Measurements from ENCODE around the gene PAPSS1. TPM values are rescaled to one million over a fixed set of nuclear protein-coding genes. Genes with fewer than 3 reads are reported as not detected.

PAPSS1 gene
- total RNA-seq, 2 donors from 2014 or later, result 128 to 164 TPM

DNA sequence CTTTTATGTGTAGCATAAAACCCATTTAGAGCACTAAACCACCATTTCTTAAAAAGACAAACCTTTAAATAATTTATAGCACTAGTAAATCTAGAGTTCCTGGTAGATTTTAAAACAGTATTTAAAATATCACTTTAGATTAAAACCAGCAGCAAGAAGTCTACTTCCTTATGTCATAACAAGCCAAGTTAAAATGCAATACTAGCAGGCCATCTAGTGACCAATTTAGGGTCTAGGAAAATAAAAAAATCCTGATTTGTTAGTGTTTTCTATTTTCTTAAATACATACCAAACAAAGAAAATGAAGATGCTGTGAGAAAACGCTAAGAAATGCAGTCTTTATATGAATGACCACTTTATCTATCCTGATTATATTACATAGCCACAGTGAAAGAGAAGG, 53.9 kb downstream of the PAPSS1 start:
- H3K4me3 Mint-ChIP-seq, result no peak overlapping the region
- no peaks in the 10 kb centered on the region for H3K9me3 Mint-ChIP-seq
- peak; percentile 63 for TF ChIP-seq CTCF (conservative IDR thresholded peaks at IDR 0.05)
- no peak overlapping the region for H3K9ac ChIP-seq (ENCODE audit: extremely low read depth, low read length, poor library complexity, severe bottlenecking)
- H3K4me1 ChIP-seq (ENCODE audit: control insufficient read depth, insufficient read depth, low read length), result no peaks in the 10 kb centered on the region
- DNase-seq, result no peak
- H3K27me3 Mint-ChIP-seq (ENCODE audit: insufficient read depth), result no peaks in the 10 kb centered on the region
- peaks cover 35% of the 10 kb centered on the region for H3K36me3 ChIP-seq (ENCODE audit: control insufficient read depth, insufficient read depth, low read length)
- H3K27ac Mint-ChIP-seq, result no peak overlapping the region
- H3K27me3 ChIP-seq (ENCODE audit: control insufficient read depth, insufficient read depth, low read length, poor library complexity, severe bottlenecking), result no peaks in the 10 kb centered on the region
- H3K9me3 ChIP-seq (ENCODE audit: control insufficient read depth, low read length), result peaks cover 7% of the 10 kb centered on the region
- H3K36me3 Mint-ChIP-seq (ENCODE audit: low read depth), result peaks cover 26% of the 10 kb centered on the region
- WGBS, 2 experiments (ENCODE audit: insufficient coverage in 1 of 2, insufficient read length in 1 of 2), result 71 to 83% methylated on average over 1 of the region's 1 CpG
- no peak overlapping the region for H3K4me3 ChIP-seq (ENCODE audit: low read length)
- peaks cover 3% of the 10 kb centered on the region for H3K4me1 Mint-ChIP-seq
- no peak overlapping the region for H3K27ac ChIP-seq (ENCODE audit: low read depth, low read length)

DNA sequence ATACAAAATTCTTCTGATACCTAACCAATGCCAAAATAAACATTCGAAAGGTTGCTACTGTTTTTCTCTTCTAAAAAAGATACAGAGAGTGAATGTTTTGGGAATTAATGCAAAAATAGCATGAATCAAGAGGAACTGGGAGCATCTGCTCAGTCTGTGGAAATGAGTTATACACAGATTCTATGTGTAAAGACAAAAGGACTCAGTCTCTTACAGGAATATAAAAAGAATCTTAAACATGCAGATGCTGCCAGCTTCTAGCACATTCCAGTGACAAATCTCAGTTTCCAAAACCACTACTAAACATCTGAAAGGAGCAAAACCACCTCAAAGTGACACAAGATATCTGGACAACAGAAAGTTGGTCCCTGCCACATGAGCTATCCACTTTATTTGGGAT, 55.0 kb downstream of the PAPSS1 start:
- 79% methylated on average over 1 of the region's 1 CpG; no CpG with 5 or more reads in 1 of the 2 experiments for WGBS, 2 experiments (ENCODE audit: insufficient coverage in 1 of 2, insufficient read length in 1 of 2)
- Histone ChIP-seq H3K4me3 (ENCODE audit: low read length) (no peak overlapping the region), H3K27me3 (ENCODE audit: control insufficient read depth, insufficient read depth, low read length, poor library complexity, severe bottlenecking) (no peaks in the 10 kb centered on the region), H3K27ac (ENCODE audit: low read depth, low read length) (no peak overlapping the region), H3K9me3 (ENCODE audit: control insufficient read depth, low read length) (no peaks in the 10 kb centered on the region), H3K9ac (ENCODE audit: extremely low read depth, low read length, poor library complexity, severe bottlenecking) (no peak overlapping the region), H3K36me3 (ENCODE audit: control insufficient read depth, insufficient read depth, low read length) (peaks cover 25% of the 10 kb centered on the region), H3K4me1 (ENCODE audit: control insufficient read depth, insufficient read depth, low read length) (no peaks in the 10 kb centered on the region)
- TF ChIP-seq CTCF (conservative IDR thresholded peaks at IDR 0.05), result no peak
- no peaks in the 10 kb centered on the region for H3K27me3 Mint-ChIP-seq (ENCODE audit: insufficient read depth)
- no peaks in the 10 kb centered on the region for H3K9me3 Mint-ChIP-seq
- H3K36me3 Mint-ChIP-seq (ENCODE audit: low read depth), result peaks cover 17% of the 10 kb centered on the region
- H3K4me1 Mint-ChIP-seq, result peaks cover 3% of the 10 kb centered on the region
- no peak overlapping the region for H3K4me3 Mint-ChIP-seq
- no peak for DNase-seq
- no peak overlapping the region for H3K27ac Mint-ChIP-seq

GRCh38 chr4:107658400-107659336, 61.4 kb downstream of the PAPSS1 start:
- Mint-ChIP-seq H3K9me3 (no peaks in the 10 kb centered on the region), H3K4me3 (no peak overlapping the region), H3K27me3 (ENCODE audit: insufficient read depth) (no peaks in the 10 kb centered on the region), H3K4me1 (peaks cover 9% of the 10 kb centered on the region), H3K27ac (no peak overlapping the region), H3K36me3 (ENCODE audit: low read depth) (peaks cover 42% of the 10 kb centered on the region)
- peaks cover 38% of the 10 kb centered on the region for H3K36me3 ChIP-seq (ENCODE audit: control insufficient read depth, insufficient read depth, low read length)
- H3K4me1 ChIP-seq (ENCODE audit: control insufficient read depth, insufficient read depth, low read length), result no peaks in the 10 kb centered on the region
- H3K9ac ChIP-seq (ENCODE audit: extremely low read depth, low read length, poor library complexity, severe bottlenecking), result no peak overlapping the region
- no peaks in the 10 kb centered on the region for H3K27me3 ChIP-seq (ENCODE audit: control insufficient read depth, insufficient read depth, low read length, poor library complexity, severe bottlenecking)
- 92 to 95% methylated on average over 4 of the region's 4 CpGs for WGBS, 2 experiments (ENCODE audit: insufficient coverage in 1 of 2, insufficient read length in 1 of 2)
- no peaks in the 10 kb centered on the region for H3K9me3 ChIP-seq (ENCODE audit: control insufficient read depth, low read length)
- no peak overlapping the region for H3K4me3 ChIP-seq (ENCODE audit: low read length)
- no peak overlapping the region for H3K27ac ChIP-seq (ENCODE audit: low read depth, low read length)
- no peak for TF ChIP-seq CTCF (conservative IDR thresholded peaks at IDR 0.05)
- DNase-seq, result no peak

All from endodermal cell (in vitro differentiated cells).